Heart left ventricle (tissue), 13 donors: Measurements from ENCODE around the gene HDX.

Source experiments
- CTCF ChIP-seq, 12 donors: fragments of 200-600 bp; sonication (generic) in 4 of 12; IDR thresholded peaks; one replicate each; pipeline versions ENCODE4 v1.5.0 to v1.8.0; 2018 to 2022; ENCODE audit warnings: antibody characterized with exemption in 12 of 12, mild to moderate bottlenecking in 5 of 12
- POLR2A ChIP-seq, 2 donors: fragments of 450-650 bp; IDR thresholded peaks; one replicate each; pipeline ENCODE4 v1.6.1; 2017; ENCODE audit warnings: antibody characterized with exemption in 2 of 2, mild to moderate bottlenecking in 2 of 2, moderate library complexity in 2 of 2
- donor health status: ischemic (EF 13 %, LVEDD 7.1; RV severe dilation, severe dysfunction).
- donor health status: DM: no; HTN: yes; CAD: no.
- donor health status: DM: no; HTN: no; CAD: no.
- donor health status: ischemic (EF 25% LVEDD 6.9; RV normal size, moderate dysfunction).
- donor health status: ischemic (EF 25% LVEDD 5.7; RV mildly dilated, moderate dysfunction).
- donor health status: ischemic (EF 35%, LVEDD 5.7; RV mildly dilated, moderate dysfunction).
- donor health status: nonischemic (EF 11% LVEDD 7.7; RV severe dilation, severe dysfunction).
- donor health status: DM: yes; HTN: yes; CAD: no.
- donor health status: PGD.
- donor health status: ischemic (EF 29% LVEDD 5.4; RV normal size, mild dysfunction).
- donor health status: nonischemic (EF 23%, LVEDD 6.1; RV moderate dilation, normal function).

GRCh38 chrX:84320614-84321013 is 181.6 kb downstream of the HDX start:
- TF ChIP-seq CTCF (IDR thresholded peaks at IDR 0.05) (no peak), POLR2A (IDR thresholded peaks at IDR 0.05) (no peak)
